CD8-positive, alpha-beta memory T cell (primary cell): ENCODE data around the gene WNT11. TPM values are rescaled to one million over a fixed set of nuclear protein-coding genes. Genes with fewer than 3 reads are reported as not detected.
A peak's percentile ranks its signal among the peaks of the same experiment; 100 is the strongest.

Experiments used
- CTCF ChIA-PET: fragments of 350-600 bp; sonication (Branson Sonifier 250); formaldehyde crosslinking; loops from one replicate; lab custom pipeline; 2021; ENCODE audit warnings: antibody characterized with exemption; lab: Charles Lee
- POLR2A ChIA-PET: fragments of 350-600 bp; sonication (Branson Sonifier 250); formaldehyde crosslinking; loops from one replicate; lab custom pipeline; 2021; ENCODE audit warnings: antibody characterized with exemption; lab: Charles Lee
- DNase-seq, 5 donors: peaks; one replicate each; pipeline versions ENCODE4 v3.0.0 to v3.0.0-alpha.2; 2020 to 2022; ENCODE audit warnings: mixed read lengths in 1 of 5
- H3K27ac ChIP-seq: one replicate; pipeline ENCODE4 v1.7.0; 2013; ENCODE audit warnings: low read depth, mild to moderate bottlenecking, low read length, moderate library complexity
- H3K27me3 ChIP-seq: 2 replicates; pipeline ENCODE4 v1.7.0; 2013; ENCODE audit warnings: low read length, mild to moderate bottlenecking; ENCODE audit not compliant: insufficient read depth, poor library complexity, severe bottlenecking
- H3K36me3 ChIP-seq: 2 replicates; pipeline ENCODE4 v1.7.0; 2013; ENCODE audit warnings: mild to moderate bottlenecking, low read length, moderate library complexity; ENCODE audit not compliant: insufficient read depth
- H3K4me1 ChIP-seq: 2 replicates; pipeline ENCODE4 v1.7.0; 2013; ENCODE audit warnings: mild to moderate bottlenecking, low read length, moderate library complexity; ENCODE audit not compliant: insufficient read depth
- H3K4me3 ChIP-seq: 2 replicates; pipeline ENCODE4 v1.7.0; 2013; ENCODE audit warnings: mild to moderate bottlenecking, low read length
- H3K9me3 ChIP-seq: 2 replicates; pipeline ENCODE4 v1.7.0; 2013; ENCODE audit warnings: mild to moderate bottlenecking, low read length
- H3K27ac Mint-ChIP-seq, 8 donors: one replicate each; pipeline ENCODE4 v1.8.0; 2020 to 2021; ENCODE audit warnings: mixed read lengths in 8 of 8, mild to moderate bottlenecking in 6 of 8, inconsistent platforms in 3 of 8, moderate library complexity in 3 of 8
- H3K27me3 Mint-ChIP-seq, 2 donors: one replicate each; pipeline ENCODE4 v1.8.0; 2020 to 2021; ENCODE audit warnings: mixed read lengths in 2 of 2, mild to moderate bottlenecking in 1 of 2, moderate library complexity in 1 of 2
- H3K36me3 Mint-ChIP-seq, 3 donors: one replicate each; pipeline ENCODE4 v1.8.0; 2020 to 2021; ENCODE audit warnings: mixed read lengths in 3 of 3, inconsistent platforms in 1 of 3, mild to moderate bottlenecking in 1 of 3
- H3K4me1 Mint-ChIP-seq, 3 donors: one replicate each; pipeline ENCODE4 v1.8.0; 2020 to 2021; ENCODE audit warnings: mixed read lengths in 3 of 3, inconsistent platforms in 1 of 3, mild to moderate bottlenecking in 1 of 3
- H3K4me3 Mint-ChIP-seq, 7 donors: one replicate each; pipeline ENCODE4 v1.8.0; 2020 to 2021; ENCODE audit warnings: mixed read lengths in 7 of 7, mild to moderate bottlenecking in 6 of 7, moderate library complexity in 4 of 7, inconsistent platforms in 2 of 7
- H3K9me3 Mint-ChIP-seq, 5 donors: one replicate each; pipeline ENCODE4 v1.8.0; 2020 to 2022; ENCODE audit warnings: mixed read lengths in 5 of 5, mild to moderate bottlenecking in 3 of 5, moderate library complexity in 2 of 5, inconsistent platforms in 1 of 5
- polyA plus RNA-seq: library from polyadenylated mRNA; unstranded; fragments of 300-500 nt; fragmentation: Illumina TruSeq; gene quantifications from one replicate; pipeline ENCODE4 v1.2.3, GENCODE V29; 2021
- total RNA-seq, 2 experiments: library from RNA; stranded (reverse); gene quantifications; one replicate each; pipeline ENCODE4 v1.2.3, GENCODE V29; 2021

Gene WNT11
- total and polyA plus RNA-seq, 3 experiments from 2014 or later = 0.28 to 1.2 TPM; not detected in 1

DNA sequence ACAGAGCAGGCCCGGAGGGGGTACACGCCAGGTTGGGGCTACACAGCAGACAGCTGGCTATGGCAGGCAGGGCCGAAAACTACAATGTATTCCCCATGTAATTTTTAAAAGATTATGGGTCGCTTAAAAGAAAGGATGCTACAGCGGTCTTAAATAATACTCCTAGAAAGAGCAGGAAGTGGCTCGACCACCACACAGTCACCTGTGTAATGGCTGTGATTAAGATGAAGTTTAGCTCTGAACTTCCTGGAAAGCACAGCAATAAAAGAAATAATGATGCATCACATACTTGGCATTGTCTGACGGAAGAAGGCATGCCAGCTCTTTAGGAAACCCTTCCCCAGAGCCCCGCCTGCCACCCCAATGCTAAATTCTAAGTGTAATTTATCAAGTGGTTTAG lies 32.6 kb downstream of the WNT11 start:
- no peak overlapping the region for H3K27ac ChIP-seq
- POLR2A ChIA-PET = no interaction called here
- H3K27me3 ChIP-seq = no peaks in the 10 kb centered on the region
- Mint-ChIP-seq H3K27ac (no peak overlapping the region), H3K36me3 (no peaks in the 10 kb centered on the region), H3K4me1 (peaks cover 9 to 11% (median 9%) of the 10 kb centered on the region in 3 donors), H3K27me3 (peaks cover 0 to 2% of the 10 kb centered on the region in 2 donors), H3K4me3 (no peak overlapping the region), H3K9me3 (no peaks in the 10 kb centered on the region)
- CTCF ChIA-PET = no interaction called here
- H3K4me1 ChIP-seq = no peaks in the 10 kb centered on the region
- no peaks in the 10 kb centered on the region for H3K9me3 ChIP-seq
- H3K4me3 ChIP-seq = no peak overlapping the region
- no peaks in the 10 kb centered on the region for H3K36me3 ChIP-seq
- no peak for DNase-seq

DNA sequence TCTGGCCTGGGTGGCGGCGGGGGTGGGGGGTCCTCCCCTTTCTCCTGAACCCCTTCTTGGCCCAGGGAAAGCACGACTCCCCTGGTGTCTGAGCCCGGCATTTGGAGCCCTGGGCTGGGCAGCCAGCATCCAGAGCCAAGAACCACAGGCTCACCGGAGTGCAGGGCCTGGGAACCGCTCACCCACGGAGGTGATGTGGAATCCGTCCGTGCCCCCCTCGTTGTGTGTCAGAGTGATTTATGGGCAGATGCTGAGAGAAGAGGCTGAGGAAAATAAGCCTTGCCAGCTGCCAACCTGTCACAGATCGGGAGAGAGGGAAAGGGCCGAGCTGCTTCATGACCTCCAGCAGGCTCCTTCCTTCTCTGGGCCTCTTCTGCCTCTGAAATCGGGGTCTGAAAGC lies 33.7 kb downstream of the WNT11 start:
- peaks cover 9 to 11% (median 9%) of the 10 kb centered on the region in 3 donors for H3K4me1 Mint-ChIP-seq
- Histone ChIP-seq H3K36me3 (no peaks in the 10 kb centered on the region), H3K4me3 (no peak overlapping the region), H3K9me3 (no peaks in the 10 kb centered on the region), H3K27ac (no peak overlapping the region), H3K27me3 (no peaks in the 10 kb centered on the region), H3K4me1 (no peaks in the 10 kb centered on the region)
- POLR2A ChIA-PET = no interaction called here
- H3K9me3 Mint-ChIP-seq = no peaks in the 10 kb centered on the region
- CTCF ChIA-PET = no interaction called here
- H3K27ac Mint-ChIP-seq = no peak overlapping the region
- peaks cover 0 to 2% of the 10 kb centered on the region in 2 donors for H3K27me3 Mint-ChIP-seq
- H3K4me3 Mint-ChIP-seq = no peak overlapping the region
- no peak for DNase-seq
- no peaks in the 10 kb centered on the region for H3K36me3 Mint-ChIP-seq

DNA sequence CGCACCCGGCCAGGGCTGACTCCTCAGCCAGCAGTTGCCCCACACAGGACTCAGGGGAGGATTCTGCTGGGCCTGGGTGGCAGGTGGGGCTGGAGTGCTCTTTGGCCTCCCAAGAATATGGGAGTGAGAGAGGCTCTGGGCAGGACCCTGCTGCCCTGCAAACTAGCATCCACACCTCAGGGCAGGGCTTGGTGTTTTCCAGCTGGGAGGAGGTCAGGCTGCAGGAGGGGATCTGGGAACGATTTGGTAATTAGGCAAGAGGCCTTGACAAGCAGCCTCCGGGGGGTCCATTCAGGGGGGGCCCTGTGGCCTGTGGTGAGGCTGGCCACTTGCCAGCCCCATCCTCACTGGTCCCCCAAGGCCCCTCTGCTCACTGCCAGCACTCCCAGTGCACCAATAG lies 35.8 kb downstream of the WNT11 start:
- H3K27ac ChIP-seq = no peak overlapping the region
- Mint-ChIP-seq H3K36me3 (no peaks in the 10 kb centered on the region), H3K9me3 (no peaks in the 10 kb centered on the region), H3K4me1 (peaks cover 9 to 11% (median 9%) of the 10 kb centered on the region in 3 donors), H3K27ac (no peak overlapping the region), H3K27me3 (no peaks in the 10 kb centered on the region), H3K4me3 (no peak overlapping the region)
- H3K9me3 ChIP-seq = no peaks in the 10 kb centered on the region
- H3K4me3 ChIP-seq = no peak overlapping the region
- no peak for DNase-seq
- no peaks in the 10 kb centered on the region for H3K4me1 ChIP-seq
- POLR2A ChIA-PET = no interaction called here
- H3K27me3 ChIP-seq = no peaks in the 10 kb centered on the region
- no peaks in the 10 kb centered on the region for H3K36me3 ChIP-seq
- CTCF ChIA-PET = interaction anchor here (2.1 kb wide), 1 partner anchor 18 kb away, joined by 9 read pairs; no protein-coding TSS in a partner anchor

DNA sequence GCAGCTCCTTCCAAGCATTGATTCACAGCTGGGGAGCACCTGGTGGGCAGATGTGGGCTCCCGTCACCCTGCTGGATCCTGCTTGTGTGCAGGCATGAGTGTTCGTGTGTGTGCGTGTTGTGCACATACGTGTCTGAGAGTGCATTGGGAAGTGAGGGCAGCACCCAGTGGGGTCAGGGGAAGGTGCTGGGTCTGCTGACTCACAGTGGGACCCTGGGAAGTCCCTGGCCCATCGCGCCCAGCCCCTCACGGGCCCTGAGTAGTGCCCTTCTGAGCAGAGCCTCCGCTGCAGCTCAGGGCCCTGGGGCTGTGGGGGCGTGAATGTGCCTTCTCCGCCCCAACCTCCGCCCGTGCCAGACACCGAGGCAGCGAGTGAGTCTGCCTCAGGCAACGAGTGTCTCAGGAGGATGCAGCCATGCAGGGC lies 36.8 kb downstream of the WNT11 start:
- Mint-ChIP-seq H3K27me3 (no peaks in the 10 kb centered on the region), H3K36me3 (no peaks in the 10 kb centered on the region), H3K4me1 (peaks cover 9 to 11% (median 9%) of the 10 kb centered on the region in 3 donors), H3K27ac (no peak overlapping the region), H3K9me3 (no peaks in the 10 kb centered on the region), H3K4me3 (no peak overlapping the region)
- Histone ChIP-seq H3K4me1 (no peaks in the 10 kb centered on the region), H3K9me3 (no peaks in the 10 kb centered on the region), H3K4me3 (no peak overlapping the region), H3K36me3 (no peaks in the 10 kb centered on the region), H3K27me3 (no peaks in the 10 kb centered on the region), H3K27ac (no peak overlapping the region)
- no peak for DNase-seq
- POLR2A ChIA-PET = no interaction called here
- CTCF ChIA-PET = interaction anchor here (1.1 kb wide), 1 partner anchor 18 kb away, joined by 3 read pairs; no protein-coding TSS in a partner anchor

DNA sequence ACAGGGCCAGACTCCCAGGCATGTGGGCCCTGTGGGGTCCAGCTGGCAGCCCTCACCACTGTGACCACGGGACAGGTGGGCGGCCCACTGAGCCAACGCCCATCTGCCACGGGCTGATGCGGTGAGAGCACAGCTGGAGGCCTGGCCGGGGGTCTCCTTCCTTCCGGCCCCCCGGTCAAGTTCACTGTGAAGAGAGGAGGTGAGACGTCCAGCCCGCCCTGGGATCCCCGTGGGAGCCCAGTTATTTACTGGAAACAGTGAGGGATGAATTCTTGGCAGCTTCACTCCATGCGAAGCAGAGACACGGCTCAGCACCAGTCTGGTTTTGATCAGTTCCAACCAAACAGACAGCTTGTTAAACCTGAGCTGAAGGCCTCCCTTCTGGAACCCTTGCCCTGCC lies 38.7 kb downstream of the WNT11 start:
- Mint-ChIP-seq H3K4me3 (no peak overlapping the region), H3K27me3 (peaks cover 0 to 3% of the 10 kb centered on the region in 2 donors), H3K4me1 (no peaks in the 10 kb centered on the region), H3K36me3 (no peaks in the 10 kb centered on the region), H3K27ac (no peak overlapping the region), H3K9me3 (no peaks in the 10 kb centered on the region)
- CTCF ChIA-PET = interaction anchor here (1.0 kb wide), 1 partner anchor 15 kb away, joined by 4 read pairs; no protein-coding TSS in a partner anchor
- H3K27ac ChIP-seq = no peak overlapping the region
- POLR2A ChIA-PET = no interaction called here
- H3K4me3 ChIP-seq = no peak overlapping the region
- H3K4me1 ChIP-seq = no peaks in the 10 kb centered on the region
- H3K27me3 ChIP-seq = no peaks in the 10 kb centered on the region
- no peak for DNase-seq
- H3K9me3 ChIP-seq = no peaks in the 10 kb centered on the region
- no peaks in the 10 kb centered on the region for H3K36me3 ChIP-seq

DNA sequence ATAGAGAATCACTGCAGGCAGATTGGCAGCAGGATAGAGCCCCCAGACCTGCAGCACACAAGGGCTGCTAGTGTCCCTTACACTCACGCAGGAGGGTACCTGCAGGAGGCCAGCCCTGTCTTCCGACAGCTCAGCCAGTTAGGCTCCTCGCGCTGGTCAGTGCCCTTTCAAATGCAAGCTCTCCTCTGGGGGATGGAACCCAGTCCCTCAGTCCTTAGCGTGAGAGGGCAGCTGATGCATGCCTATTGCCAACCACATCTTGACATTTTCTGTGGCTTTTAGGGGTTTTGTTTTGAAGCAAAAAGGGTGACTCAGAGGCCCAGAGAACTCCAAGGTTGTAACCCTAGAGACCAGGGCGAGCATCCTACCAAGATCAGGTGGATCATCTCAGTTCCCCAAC lies 40.0 kb downstream of the WNT11 start:
- Histone ChIP-seq H3K27me3 (no peaks in the 10 kb centered on the region), H3K27ac (no peak overlapping the region), H3K36me3 (no peaks in the 10 kb centered on the region), H3K4me1 (no peaks in the 10 kb centered on the region), H3K4me3 (no peak overlapping the region), H3K9me3 (no peaks in the 10 kb centered on the region)
- peaks cover 0 to 3% of the 10 kb centered on the region in 2 donors for H3K27me3 Mint-ChIP-seq
- H3K4me1 Mint-ChIP-seq = no peaks in the 10 kb centered on the region
- POLR2A ChIA-PET = no interaction called here
- peak overlapping the region in 1 of 8 donors; percentile 72 for H3K27ac Mint-ChIP-seq
- no peaks in the 10 kb centered on the region for H3K36me3 Mint-ChIP-seq
- no peaks in the 10 kb centered on the region for H3K9me3 Mint-ChIP-seq
- no peak overlapping the region for H3K4me3 Mint-ChIP-seq
- CTCF ChIA-PET = no interaction called here
- DNase-seq = peak in 1 of 5 donors; percentile 25

DNA sequence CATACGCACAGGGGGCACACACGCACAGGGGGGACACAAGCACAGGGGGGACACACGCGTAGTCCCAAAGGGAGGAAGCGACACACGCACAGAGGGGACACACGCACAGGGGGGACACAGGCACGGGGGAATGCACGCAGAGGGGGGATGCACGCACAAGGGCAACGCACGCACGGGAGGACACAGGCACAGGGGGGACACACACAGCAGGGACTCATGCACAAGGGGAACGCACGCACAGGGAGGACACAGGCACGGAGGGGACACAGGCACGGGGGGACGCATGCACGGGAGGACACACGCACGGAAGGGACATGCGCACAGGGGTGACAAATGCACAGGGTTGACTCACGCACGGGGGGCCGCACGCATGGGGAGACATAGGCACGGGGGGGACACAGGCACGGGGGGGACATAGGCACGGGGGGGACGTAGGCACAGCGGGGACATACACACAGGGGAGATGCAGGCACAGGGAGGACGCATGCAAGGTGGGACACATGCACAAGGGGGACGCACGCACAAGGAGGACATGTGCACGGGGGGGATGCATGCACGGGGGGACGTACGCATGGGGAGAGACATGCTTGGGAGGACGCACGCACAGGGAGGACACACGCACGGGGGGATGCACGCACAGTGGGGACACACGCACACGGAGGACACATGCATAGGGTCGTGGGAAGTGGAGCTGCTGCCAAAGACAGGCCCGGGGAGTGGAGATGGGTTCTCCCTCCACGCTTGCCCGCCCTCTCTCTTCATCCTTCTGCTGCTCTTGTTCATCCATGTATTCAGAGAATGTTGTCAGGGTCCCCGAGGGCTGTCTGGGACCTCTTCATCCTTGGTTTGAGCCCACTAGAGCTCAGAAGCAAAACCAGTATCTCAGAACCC lies 41.2 kb downstream of the WNT11 start:
- Mint-ChIP-seq H3K36me3 (no peaks in the 10 kb centered on the region), H3K9me3 (no peaks in the 10 kb centered on the region), H3K4me1 (peaks cover 0 to 3% (median 0%) of the 10 kb centered on the region in 3 donors), H3K27me3 (peaks cover 0 to 3% of the 10 kb centered on the region in 2 donors), H3K4me3 (no peak overlapping the region), H3K27ac (peak overlapping the region in 1 of 8 donors; percentile 79)
- Histone ChIP-seq H3K9me3 (no peaks in the 10 kb centered on the region), H3K27ac (no peak overlapping the region), H3K36me3 (no peaks in the 10 kb centered on the region), H3K27me3 (no peaks in the 10 kb centered on the region), H3K4me3 (no peak overlapping the region), H3K4me1 (no peaks in the 10 kb centered on the region)
- CTCF ChIA-PET = no interaction called here
- POLR2A ChIA-PET = no interaction called here
- peak in 1 of 5 donors; percentile 33 for DNase-seq

DNA sequence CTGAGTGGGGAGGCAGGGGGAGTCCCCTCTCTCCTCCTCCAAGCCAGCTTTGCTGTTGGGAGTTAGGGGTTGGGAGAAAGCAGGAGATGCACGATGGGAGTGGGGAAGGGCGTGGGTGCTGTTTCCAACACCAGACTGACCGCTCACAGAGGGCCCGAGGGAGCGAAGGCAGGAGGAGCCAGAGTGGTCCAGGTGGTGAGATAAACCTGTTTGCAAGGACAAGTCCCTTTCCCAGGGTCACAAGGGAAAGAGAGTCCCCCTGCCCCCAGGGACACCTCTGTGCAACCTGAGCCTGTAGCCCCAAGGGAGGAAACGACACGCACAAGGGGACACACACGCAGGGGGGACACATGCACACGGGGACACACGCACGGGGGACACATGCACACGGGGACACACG lies 42.2 kb downstream of the WNT11 start:
- H3K27ac ChIP-seq = no peak overlapping the region
- no peaks in the 10 kb centered on the region for H3K9me3 Mint-ChIP-seq

More for the DNA sequence above, 42.2 kb downstream of the WNT11 start:
- POLR2A ChIA-PET = no interaction called here
- H3K4me3 Mint-ChIP-seq = no peak overlapping the region
- CTCF ChIA-PET = no interaction called here
- H3K27ac Mint-ChIP-seq = no peak overlapping the region
- Histone ChIP-seq H3K36me3 (no peaks in the 10 kb centered on the region), H3K4me3 (no peak overlapping the region), H3K27me3 (no peaks in the 10 kb centered on the region), H3K4me1 (no peaks in the 10 kb centered on the region), H3K9me3 (no peaks in the 10 kb centered on the region)
- H3K36me3 Mint-ChIP-seq = no peaks in the 10 kb centered on the region
- peaks cover 0 to 3% (median 0%) of the 10 kb centered on the region in 3 donors for H3K4me1 Mint-ChIP-seq
- DNase-seq = peak in 1 of 5 donors; percentile 37
- H3K27me3 Mint-ChIP-seq = peaks cover 0 to 3% of the 10 kb centered on the region in 2 donors
